MG63 (cell line): Measurements from ENCODE around the gene MDC1. TPM values are rescaled to one million over a fixed set of nuclear protein-coding genes. Genes with fewer than 3 reads are reported as not detected.
"Not testable (repeated sequence)": the region's sequence is repeated elsewhere in the genome, so short reads cannot be mapped to it uniquely, and the experiment has no call there.

ENCODE experiments used
- DNase-seq: peaks from one replicate; pipeline ENCODE4 v3.0.0-alpha.2; 2020
- H3K27me3 ChIP-seq: fragments of 250-450 bp; sonication (Bioruptor Pico); 2 replicates; pipeline ENCODE4 v1.5.1; 2020; ENCODE audit warnings: mild to moderate bottlenecking, moderate library complexity
- H3K36me3 ChIP-seq: fragments of 250-450 bp; sonication (Bioruptor Pico); 2 replicates; pipeline ENCODE4 v1.5.1; 2020; ENCODE audit warnings: mild to moderate bottlenecking, moderate library complexity
- H3K4me3 ChIP-seq: fragments of 250-450 bp; sonication (Bioruptor Pico); 2 replicates; pipeline ENCODE4 v1.5.1; 2020; ENCODE audit warnings: mild to moderate bottlenecking, moderate library complexity
- H3K9me3 ChIP-seq: fragments of 250-450 bp; sonication (Bioruptor Pico); 2 replicates; pipeline ENCODE4 v1.5.1; 2020; ENCODE audit warnings: mild to moderate bottlenecking, moderate library complexity
- total RNA-seq: library from RNA; depleted of rRNA; stranded (reverse); fragments of >200 nt; shearing (Covaris generic); gene quantifications from 2 replicates; pipeline ENCODE4 v1.2.3, GENCODE V29; 2014; ENCODE audit warnings: low replicate concordance; rRNA removed

MDC1 gene
- 5.4 and 10.8 TPM in 2 replicates for total RNA-seq

GRCh38 chr6:30717129-30717844 is at the start of gene MDC1:
Gene MDC1, minus strand, starts transcription at chr6:30717281. Its CDS starts 2,106 bp downstream, at chr6:30715175.
- H3K27me3 ChIP-seq, result no peaks in the 10 kb centered on the region
- peak; percentile 99 for DNase-seq
- H3K4me3 ChIP-seq, result peak within 1 kb of the TSS; percentile 58
- peaks cover 18% of the 10 kb centered on the region for H3K36me3 ChIP-seq
- H3K9me3 ChIP-seq, result no peaks in the 10 kb centered on the region

GRCh38 chr6:30766461-30767157 is 49.5 kb upstream of the MDC1 start:
- Histone ChIP-seq H3K9me3 (no peaks in the 10 kb centered on the region), H3K27me3 (no peaks in the 10 kb centered on the region), H3K36me3 (no peaks in the 10 kb centered on the region), H3K4me3 (no peak overlapping the region)
- DNase-seq, result no peak

GRCh38 chr6:30765495-30765894 is 48.4 kb upstream of the MDC1 start:
- H3K27me3 ChIP-seq, H3K9me3 ChIP-seq, DNase-seq, H3K4me3 ChIP-seq, H3K36me3 ChIP-seq: not testable (repeated sequence)

GRCh38 chr6:30764490-30765043 is 47.5 kb upstream of the MDC1 start:
- H3K27me3 ChIP-seq, H3K36me3 ChIP-seq, H3K9me3 ChIP-seq, H3K4me3 ChIP-seq, DNase-seq: not testable (repeated sequence)

- no peaks in the 10 kb centered on the region for H3K27me3 ChIP-seq
- no peaks in the 10 kb centered on the region for H3K36me3 ChIP-seq
- no peaks in the 10 kb centered on the region for H3K9me3 ChIP-seq
- no peak overlapping the region for H3K4me3 ChIP-seq
- DNase-seq, result no peak
Measured at GRCh38 chr6:30763618-30764489, 46.8 kb upstream of the MDC1 start.

GRCh38 chr6:30763155-30763617 is 46.1 kb upstream of the MDC1 start:
- no peak for DNase-seq
- Histone ChIP-seq H3K27me3 (no peaks in the 10 kb centered on the region), H3K9me3 (no peaks in the 10 kb centered on the region), H3K36me3 (no peaks in the 10 kb centered on the region), H3K4me3 (no peak overlapping the region)

- H3K36me3 ChIP-seq, result no peaks in the 10 kb centered on the region
- H3K27me3 ChIP-seq, result no peaks in the 10 kb centered on the region
- H3K4me3 ChIP-seq, result no peak overlapping the region
- no peak for DNase-seq
- no peaks in the 10 kb centered on the region for H3K9me3 ChIP-seq
Measured at GRCh38 chr6:30761791-30762429, 44.8 kb upstream of the MDC1 start.

GRCh38 chr6:30760549-30760948 is 43.5 kb upstream of the MDC1 start:
- H3K36me3 ChIP-seq, result no peaks in the 10 kb centered on the region
- no peak overlapping the region for H3K4me3 ChIP-seq
- DNase-seq, result no peak
- no peaks in the 10 kb centered on the region for H3K9me3 ChIP-seq
- no peaks in the 10 kb centered on the region for H3K27me3 ChIP-seq

GRCh38 chr6:30759575-30760239 is 42.6 kb upstream of the MDC1 start:
- no peaks in the 10 kb centered on the region for H3K27me3 ChIP-seq
- no peaks in the 10 kb centered on the region for H3K9me3 ChIP-seq
- H3K36me3 ChIP-seq, result no peaks in the 10 kb centered on the region
- H3K4me3 ChIP-seq, result no peak overlapping the region
- peak; percentile 84 for DNase-seq

- no peaks in the 10 kb centered on the region for H3K9me3 ChIP-seq
- no peak overlapping the region for H3K4me3 ChIP-seq
- DNase-seq, result no peak
- no peaks in the 10 kb centered on the region for H3K36me3 ChIP-seq
- no peaks in the 10 kb centered on the region for H3K27me3 ChIP-seq
Measured at GRCh38 chr6:30757261-30757904, 40.3 kb upstream of the MDC1 start.

GRCh38 chr6:30756405-30757003 is 39.4 kb upstream of the MDC1 start:
- H3K4me3 ChIP-seq, H3K9me3 ChIP-seq, DNase-seq, H3K36me3 ChIP-seq, H3K27me3 ChIP-seq: not testable (repeated sequence)

- no peaks in the 10 kb centered on the region for H3K36me3 ChIP-seq
- no peak for DNase-seq
- H3K9me3 ChIP-seq, result no peaks in the 10 kb centered on the region
Measured at GRCh38 chr6:30754631-30755030, 37.5 kb upstream of the MDC1 start.

GRCh38 chr6:30752157-30752927 is 35.3 kb upstream of the MDC1 start:
- H3K9me3 ChIP-seq, result no peaks in the 10 kb centered on the region
- DNase-seq, result peak; percentile 99
- no peaks in the 10 kb centered on the region for H3K36me3 ChIP-seq
- H3K27me3 ChIP-seq, result no peaks in the 10 kb centered on the region
- H3K4me3 ChIP-seq, result 0 out of 2 replicates have a peak overlapping the region, but pooled peaks have one; percentile 1

More at GRCh38 chr6:30754631-30755030, 37.5 kb upstream of the MDC1 start:
- no peaks in the 10 kb centered on the region for H3K27me3 ChIP-seq
- H3K4me3 ChIP-seq, result no peak overlapping the region

- H3K9me3 ChIP-seq, result no peaks in the 10 kb centered on the region
- H3K36me3 ChIP-seq, result no peaks in the 10 kb centered on the region
- H3K27me3 ChIP-seq, result no peaks in the 10 kb centered on the region
- H3K4me3 ChIP-seq, result no peak overlapping the region
- no peak for DNase-seq
Measured at GRCh38 chr6:30750379-30750668, 33.2 kb upstream of the MDC1 start.
